Neural progenitor cell (in vitro differentiated cells): ENCODE results near the gene WNT3A. TPM values are rescaled to one million over a fixed set of nuclear protein-coding genes. Genes with fewer than 3 reads are reported as not detected.

ENCODE experiments used
- DNase-seq: peaks from one replicate; pipeline ENCODE4 v3.0.0-alpha.2; 2016; ENCODE audit warnings: low spot score
- H2AFZ ChIP-seq: fragments of 200-600 bp; sonication (generic); replicated peaks from 2 replicates; pipeline ENCODE4 v1.6.1; 2016; ENCODE audit warnings: antibody characterized with exemption
- H3F3A ChIP-seq: fragments of 200-600 bp; sonication (generic); 2 replicates; pipeline ENCODE4 v1.6.1; 2016; ENCODE audit warnings: antibody characterized with exemption, low read depth
- H3K27ac ChIP-seq: fragments of 200-600 bp; sonication (generic); 2 replicates; pipeline ENCODE4 v1.5.1; 2016; ENCODE audit warnings: mild to moderate bottlenecking
- H3K27me3 ChIP-seq: fragments of 200-600 bp; sonication (generic); 2 replicates; pipeline ENCODE4 v1.6.1; 2016; ENCODE audit warnings: mild to moderate bottlenecking, moderate library complexity
- H3K36me3 ChIP-seq: fragments of 200-600 bp; sonication (generic); 2 replicates; pipeline ENCODE4 v1.5.1; 2016
- H3K4me1 ChIP-seq: fragments of 200-600 bp; sonication (generic); 2 replicates; pipeline ENCODE4 v1.6.1; 2016; ENCODE audit warnings: mixed run types
- H3K4me2 ChIP-seq: fragments of 200-600 bp; sonication (generic); 2 replicates; pipeline ENCODE4 v1.6.1; 2016
- H3K4me3 ChIP-seq: fragments of 200-600 bp; sonication (generic); 2 replicates; pipeline ENCODE4 v1.5.1; 2016
- H3K79me2 ChIP-seq: fragments of 200-600 bp; sonication (generic); 2 replicates; pipeline ENCODE4 v1.6.1; 2016; ENCODE audit warnings: low read depth
- H3K9ac ChIP-seq: fragments of 200-600 bp; sonication (generic); 2 replicates; pipeline ENCODE4 v1.6.1; 2016
- H3K9me3 ChIP-seq: fragments of 200-600 bp; sonication (generic); 2 replicates; pipeline ENCODE4 v1.5.1; 2016; ENCODE audit warnings: low read depth
- H4K20me1 ChIP-seq: fragments of 200-600 bp; sonication (generic); 2 replicates; pipeline ENCODE4 v1.6.1; 2016; ENCODE audit warnings: low read depth
- H3K27ac Mint-ChIP-seq: 3 replicates; pipeline ENCODE4 v1.8.0; 2021; ENCODE audit warnings: mixed read lengths
- H3K27me3 Mint-ChIP-seq: 2 replicates; pipeline ENCODE4 v1.8.0; 2022; ENCODE audit warnings: low read depth, mild to moderate bottlenecking, inconsistent platforms, moderate library complexity, mixed read lengths; ENCODE audit not compliant: insufficient read depth
- H3K36me3 Mint-ChIP-seq: 3 replicates; pipeline ENCODE4 v1.8.0; 2021; ENCODE audit warnings: mixed read lengths
- H3K4me1 Mint-ChIP-seq: 3 replicates; pipeline ENCODE4 v1.8.0; 2021; ENCODE audit warnings: mixed read lengths
- H3K4me3 Mint-ChIP-seq: 3 replicates; pipeline ENCODE4 v1.8.0; 2021; ENCODE audit warnings: mild to moderate bottlenecking, moderate library complexity, mixed read lengths
- H3K9me3 Mint-ChIP-seq: 3 replicates; pipeline ENCODE4 v1.8.0; 2020; ENCODE audit warnings: mixed read lengths
- CTCF ChIP-seq: fragments of 200-600 bp; sonication (generic); IDR thresholded peaks from 2 replicates; pipeline ENCODE4 v1.5.1; 2017; ENCODE audit warnings: antibody characterized with exemption, mild to moderate bottlenecking
- EZH2 ChIP-seq: fragments of 200-600 bp; sonication (generic); IDR thresholded peaks from 2 replicates; pipeline ENCODE4 v1.6.1; 2017; ENCODE audit warnings: antibody characterized with exemption, mild to moderate bottlenecking, moderate library complexity
- EZH2phosphoT487 ChIP-seq: fragments of 200-600 bp; sonication (generic); IDR thresholded peaks from 2 replicates; pipeline ENCODE4 v1.6.1; 2017; ENCODE audit warnings: antibody characterized with exemption
- total RNA-seq: library from RNA; depleted of rRNA; stranded (reverse); fragments of >200 nt; gene quantifications from 2 replicates; pipeline ENCODE4 v1.2.3, GENCODE V29; 2015; ENCODE audit warnings: low replicate concordance

WNT3A gene
- total RNA-seq, 1 donor from 2014 or later = not detected

- Histone ChIP-seq H3K27me3 (peaks cover 58% of the 10 kb centered on the region), H4K20me1 (peaks cover 13% of the 10 kb centered on the region)
- DNase-seq = no peak
Measured at GRCh38 chr1:228075801-228076271, 69.0 kb downstream of the WNT3A start.

GRCh38 chr1:228076796-228077430 is 70.1 kb downstream of the WNT3A start:
- H3K4me3 ChIP-seq = no peak overlapping the region
- peaks cover 23% of the 10 kb centered on the region for H3K4me1 ChIP-seq
- TF ChIP-seq EZH2phosphoT487 (no peak), EZH2 (no peak), CTCF (no peak)
- no peak overlapping the region for H3K27ac ChIP-seq
- Mint-ChIP-seq H3K9me3 (no peaks in the 10 kb centered on the region), H3K27ac (peak overlapping the region; percentile 89), H3K27me3 (peaks cover 9% of the 10 kb centered on the region), H3K36me3 (no peaks in the 10 kb centered on the region), H3K4me1 (peaks cover 35% of the 10 kb centered on the region), H3K4me3 (no peak overlapping the region)
- H3K9me3 ChIP-seq = no peaks in the 10 kb centered on the region
- H3K9ac ChIP-seq = no peak overlapping the region
- peaks cover 47% of the 10 kb centered on the region for H3K27me3 ChIP-seq
- no peak for DNase-seq
- no peaks in the 10 kb centered on the region for H3K79me2 ChIP-seq
- H3K36me3 ChIP-seq = no peaks in the 10 kb centered on the region
- peaks cover 13% of the 10 kb centered on the region for H4K20me1 ChIP-seq
- no peak overlapping the region for H2AFZ ChIP-seq
- H3K4me2 ChIP-seq = no peak overlapping the region
- peaks cover 3% of the 10 kb centered on the region for H3F3A ChIP-seq

More at GRCh38 chr1:228075801-228076271, 69.0 kb downstream of the WNT3A start:
- Histone ChIP-seq H3K79me2 (no peaks in the 10 kb centered on the region), H3K9ac (no peak overlapping the region), H3K27ac (no peak overlapping the region), H3F3A (no peaks in the 10 kb centered on the region), H2AFZ (no peak overlapping the region), H3K4me1 (peaks cover 16% of the 10 kb centered on the region), H3K9me3 (no peaks in the 10 kb centered on the region), H3K4me3 (no peak overlapping the region), H3K4me2 (no peak overlapping the region), H3K36me3 (no peaks in the 10 kb centered on the region)
- no peak for TF ChIP-seq EZH2
- TF ChIP-seq EZH2phosphoT487 = no peak
- no peak for TF ChIP-seq CTCF
- Mint-ChIP-seq H3K4me1 (peaks cover 31% of the 10 kb centered on the region), H3K9me3 (no peaks in the 10 kb centered on the region), H3K4me3 (peak overlapping the region; percentile 50), H3K27ac (no peak overlapping the region), H3K36me3 (no peaks in the 10 kb centered on the region), H3K27me3 (peaks cover 8% of the 10 kb centered on the region)

GRCh38 chr1:228077565-228078330 is 71.0 kb downstream of the WNT3A start:
- Histone ChIP-seq H3K79me2 (peaks cover 2% of the 10 kb centered on the region), H3K4me3 (no peak overlapping the region), H3K4me1 (peaks cover 23% of the 10 kb centered on the region), H2AFZ (no peak overlapping the region), H3K27ac (no peak overlapping the region), H4K20me1 (peaks cover 13% of the 10 kb centered on the region), H3K4me2 (no peak overlapping the region), H3K9me3 (no peaks in the 10 kb centered on the region), H3K27me3 (peaks cover 39% of the 10 kb centered on the region), H3F3A (peaks cover 6% of the 10 kb centered on the region), H3K36me3 (no peaks in the 10 kb centered on the region), H3K9ac (no peak overlapping the region)
- no peak for DNase-seq
- peaks cover 9% of the 10 kb centered on the region for H3K27me3 Mint-ChIP-seq
- H3K4me1 Mint-ChIP-seq = peaks cover 35% of the 10 kb centered on the region
- TF ChIP-seq EZH2 (no peak), EZH2phosphoT487 (no peak), CTCF (no peak)
- H3K9me3 Mint-ChIP-seq = no peaks in the 10 kb centered on the region
- no peaks in the 10 kb centered on the region for H3K36me3 Mint-ChIP-seq
- H3K4me3 Mint-ChIP-seq = no peak overlapping the region
- peak overlapping the region; percentile 89 for H3K27ac Mint-ChIP-seq
